Fibroblast of lung (primary cell): ENCODE data around the gene STIMATE.

Experiments used
- EZH2 ChIP-seq: IDR thresholded peaks from 2 replicates; pipeline ENCODE4 v1.5.1; 2012; ENCODE audit warnings: low read length, control low read depth, mild to moderate bottlenecking; ENCODE audit errors: missing control alignments
- TF ChIP-seq, protein P1 (sequence below), 2 donors: IDR thresholded peaks in 1 of 2; conservative IDR thresholded peaks in 1 of 2; 1 replicate in 1 of 2; 2 replicates in 1 of 2; pipeline ENCODE4 v1.5.1; 2011 to 2012; ENCODE audit warnings: low read length in 2 of 2, control low read depth in 1 of 2, inconsistent platforms in 1 of 2, low read depth in 1 of 2, mild to moderate bottlenecking in 1 of 2

DNA sequence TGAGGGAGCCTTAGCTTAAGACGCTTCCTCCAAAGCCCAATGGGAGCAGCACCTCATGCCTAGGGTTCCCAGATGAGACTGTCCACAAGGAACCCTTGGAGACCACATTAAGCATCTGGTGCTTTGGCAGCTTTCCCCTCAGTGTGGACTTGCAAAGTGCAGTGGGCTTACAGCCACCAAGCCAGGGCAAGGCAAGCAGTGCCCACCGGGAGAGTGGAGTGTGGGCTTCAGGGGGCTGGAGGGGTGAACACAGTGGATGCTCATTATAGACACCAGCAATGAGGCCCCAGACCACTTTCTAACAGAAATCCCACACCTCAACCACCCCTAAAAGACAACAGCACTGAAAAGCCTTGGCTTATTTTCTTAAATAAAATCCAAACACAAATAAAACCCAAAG lies 53.5 kb downstream of the STIMATE start:
- TF ChIP-seq, protein P1, sequence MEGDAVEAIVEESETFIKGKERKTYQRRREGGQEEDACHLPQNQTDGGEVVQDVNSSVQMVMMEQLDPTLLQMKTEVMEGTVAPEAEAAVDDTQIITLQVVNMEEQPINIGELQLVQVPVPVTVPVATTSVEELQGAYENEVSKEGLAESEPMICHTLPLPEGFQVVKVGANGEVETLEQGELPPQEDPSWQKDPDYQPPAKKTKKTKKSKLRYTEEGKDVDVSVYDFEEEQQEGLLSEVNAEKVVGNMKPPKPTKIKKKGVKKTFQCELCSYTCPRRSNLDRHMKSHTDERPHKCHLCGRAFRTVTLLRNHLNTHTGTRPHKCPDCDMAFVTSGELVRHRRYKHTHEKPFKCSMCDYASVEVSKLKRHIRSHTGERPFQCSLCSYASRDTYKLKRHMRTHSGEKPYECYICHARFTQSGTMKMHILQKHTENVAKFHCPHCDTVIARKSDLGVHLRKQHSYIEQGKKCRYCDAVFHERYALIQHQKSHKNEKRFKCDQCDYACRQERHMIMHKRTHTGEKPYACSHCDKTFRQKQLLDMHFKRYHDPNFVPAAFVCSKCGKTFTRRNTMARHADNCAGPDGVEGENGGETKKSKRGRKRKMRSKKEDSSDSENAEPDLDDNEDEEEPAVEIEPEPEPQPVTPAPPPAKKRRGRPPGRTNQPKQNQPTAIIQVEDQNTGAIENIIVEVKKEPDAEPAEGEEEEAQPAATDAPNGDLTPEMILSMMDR (conservative IDR thresholded peaks at IDR 0.05 in 1 of 2, IDR thresholded peaks at IDR 0.05 in 1 of 2; ENCODE audit: low read depth in 1 of 2, low read length in 2 of 2), result no peak
- TF ChIP-seq EZH2, result no peak
